GM12892 (cell line): ENCODE results near the gene PPIH.

Experiments used
- POLR2A ChIP-seq: IDR thresholded peaks from 2 replicates; pipeline ENCODE4 v1.6.1; 2011; ENCODE audit warnings: low read depth, low read length, control low read depth
- POLR2AphosphoS5 ChIP-seq: IDR thresholded peaks from 2 replicates; pipeline ENCODE4 v1.6.1; 2011; ENCODE audit warnings: low read depth, low read length, control low read depth

DNA sequence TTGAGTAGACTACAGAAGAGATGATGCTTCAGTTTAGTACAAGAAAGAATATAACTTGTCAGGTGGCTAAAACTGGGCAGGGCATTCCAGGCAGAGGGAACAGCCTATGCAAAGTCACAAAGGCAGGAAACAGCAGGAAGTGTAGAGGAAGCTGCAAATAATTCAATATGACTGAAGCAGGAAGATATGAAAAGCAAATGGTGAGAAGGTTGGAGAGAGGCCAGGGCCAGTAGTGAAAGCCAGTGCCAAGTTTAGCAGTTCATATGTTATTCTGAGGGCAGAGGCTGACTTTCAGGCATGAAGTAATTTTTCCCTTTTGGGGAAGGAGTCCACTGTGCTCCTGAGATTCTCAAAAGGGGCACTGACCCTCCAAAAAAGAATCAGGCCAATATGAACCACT, 16.0 kb downstream of the PPIH start:
- no peak for TF ChIP-seq POLR2A
- TF ChIP-seq POLR2AphosphoS5: no peak
